ENCODE measurements around the gene SLC35B2.

SLC35B2 gene

DNA sequence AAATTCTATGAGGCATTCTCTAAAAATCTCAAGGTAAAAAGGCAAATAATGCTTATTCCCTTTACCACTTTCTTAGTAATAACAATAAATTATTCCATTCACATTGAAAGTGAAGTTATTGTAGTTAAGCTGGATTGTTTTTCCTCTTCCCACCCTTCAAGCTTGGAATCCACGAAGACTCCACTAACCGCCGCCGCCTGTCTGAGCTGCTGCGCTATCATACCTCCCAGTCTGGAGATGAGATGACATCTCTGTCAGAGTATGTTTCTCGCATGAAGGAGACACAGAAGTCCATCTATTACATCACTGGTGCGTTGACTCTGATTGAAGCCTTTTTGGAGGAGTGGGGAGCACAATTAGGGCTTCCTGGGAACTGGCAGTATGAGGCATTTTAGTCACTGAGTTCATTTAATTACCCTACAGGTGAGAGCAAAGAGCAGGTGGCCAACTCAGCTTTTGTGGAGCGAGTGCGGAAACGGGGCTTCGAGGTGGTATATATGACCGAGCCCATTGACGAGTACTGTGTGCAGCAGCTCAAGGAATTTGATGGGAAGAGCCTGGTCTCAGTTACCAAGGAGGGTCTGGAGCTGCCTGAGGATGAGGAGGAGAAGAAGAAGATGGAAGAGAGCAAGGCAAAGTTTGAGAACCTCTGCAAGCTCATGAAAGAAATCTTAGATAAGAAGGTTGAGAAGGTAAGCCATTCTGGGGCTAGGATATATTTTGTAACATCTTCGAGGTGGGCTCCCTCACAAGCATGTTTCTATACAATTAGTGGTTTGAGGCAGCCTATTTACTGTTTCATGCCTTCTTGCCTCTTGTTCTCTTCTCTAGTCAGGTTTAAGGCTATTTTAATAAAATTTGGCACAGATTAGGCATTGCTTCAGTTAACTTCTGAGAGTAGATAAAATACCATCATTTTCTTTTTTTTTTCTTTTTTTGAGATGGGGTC is 5.5 kb downstream of the SLC35B2 start:
- DNase-seq, result no peak

GRCh38 chr6:44250718-44251123 is 6.6 kb downstream of the SLC35B2 start:
- no peak for DNase-seq

DNA sequence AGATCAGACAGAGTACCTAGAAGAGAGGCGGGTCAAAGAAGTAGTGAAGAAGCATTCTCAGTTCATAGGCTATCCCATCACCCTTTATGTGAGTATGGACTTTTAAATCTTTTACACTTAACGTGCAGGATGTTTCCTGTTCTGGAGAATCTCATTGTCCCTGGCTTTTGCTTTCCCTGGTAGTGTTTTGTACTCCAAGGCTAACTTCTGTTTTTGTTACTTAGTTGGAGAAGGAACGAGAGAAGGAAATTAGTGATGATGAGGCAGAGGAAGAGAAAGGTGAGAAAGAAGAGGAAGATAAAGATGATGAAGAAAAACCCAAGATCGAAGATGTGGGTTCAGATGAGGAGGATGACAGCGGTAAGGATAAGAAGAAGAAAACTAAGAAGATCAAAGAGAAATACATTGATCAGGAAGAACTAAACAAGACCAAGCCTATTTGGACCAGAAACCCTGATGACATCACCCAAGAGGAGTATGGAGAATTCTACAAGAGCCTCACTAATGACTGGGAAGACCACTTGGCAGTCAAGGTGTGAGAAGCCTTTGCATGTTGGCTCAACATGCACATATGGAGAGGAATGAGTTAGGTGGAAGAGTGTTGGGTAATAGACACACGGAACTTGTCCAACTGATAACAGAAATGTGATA is 7.1 kb downstream of the SLC35B2 start:
- DNase-seq, result no peak

DNA sequence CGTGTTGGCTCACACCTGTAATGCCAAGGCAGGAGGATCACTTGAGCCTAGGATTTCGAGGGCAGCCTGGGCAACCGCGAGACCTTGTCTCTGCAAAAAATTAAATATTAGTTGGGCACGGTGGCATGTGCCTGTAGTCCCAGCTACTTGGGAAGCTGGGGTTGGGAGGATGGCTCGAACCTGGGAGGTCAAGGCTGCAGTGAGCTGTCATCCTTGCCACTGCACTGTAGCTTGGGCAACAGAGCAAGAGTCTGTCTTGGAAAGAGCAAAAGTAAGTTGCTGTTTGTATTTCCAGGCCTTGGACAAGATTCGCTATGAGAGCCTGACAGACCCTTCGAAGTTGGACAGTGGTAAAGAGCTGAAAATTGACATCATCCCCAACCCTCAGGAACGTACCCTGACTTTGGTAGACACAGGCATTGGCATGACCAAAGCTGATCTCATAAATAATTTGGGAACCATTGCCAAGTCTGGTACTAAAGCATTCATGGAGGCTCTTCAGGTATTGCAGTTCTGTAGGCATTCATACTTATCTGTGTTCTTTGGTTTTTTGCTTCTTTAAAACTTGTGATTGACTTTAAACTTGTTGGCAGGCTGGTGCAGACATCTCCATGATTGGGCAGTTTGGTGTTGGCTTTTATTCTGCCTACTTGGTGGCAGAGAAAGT is 8.1 kb downstream of the SLC35B2 start:
- no peak for DNase-seq

DNA sequence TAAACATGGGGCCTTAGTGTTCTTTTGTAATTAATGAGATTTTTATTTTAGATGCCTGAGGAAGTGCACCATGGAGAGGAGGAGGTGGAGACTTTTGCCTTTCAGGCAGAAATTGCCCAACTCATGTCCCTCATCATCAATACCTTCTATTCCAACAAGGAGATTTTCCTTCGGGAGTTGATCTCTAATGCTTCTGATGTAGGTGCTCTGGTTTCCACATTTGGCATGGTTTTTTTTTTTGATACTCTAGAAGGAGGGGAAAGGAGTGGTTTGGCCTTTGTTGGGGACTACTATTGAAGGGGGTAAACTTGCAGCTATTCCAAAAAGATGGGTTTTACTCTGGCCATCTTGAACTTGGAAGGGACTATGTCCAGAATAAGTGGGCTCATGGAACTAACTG is 8.7 kb downstream of the SLC35B2 start:
- no peak for DNase-seq

DNA sequence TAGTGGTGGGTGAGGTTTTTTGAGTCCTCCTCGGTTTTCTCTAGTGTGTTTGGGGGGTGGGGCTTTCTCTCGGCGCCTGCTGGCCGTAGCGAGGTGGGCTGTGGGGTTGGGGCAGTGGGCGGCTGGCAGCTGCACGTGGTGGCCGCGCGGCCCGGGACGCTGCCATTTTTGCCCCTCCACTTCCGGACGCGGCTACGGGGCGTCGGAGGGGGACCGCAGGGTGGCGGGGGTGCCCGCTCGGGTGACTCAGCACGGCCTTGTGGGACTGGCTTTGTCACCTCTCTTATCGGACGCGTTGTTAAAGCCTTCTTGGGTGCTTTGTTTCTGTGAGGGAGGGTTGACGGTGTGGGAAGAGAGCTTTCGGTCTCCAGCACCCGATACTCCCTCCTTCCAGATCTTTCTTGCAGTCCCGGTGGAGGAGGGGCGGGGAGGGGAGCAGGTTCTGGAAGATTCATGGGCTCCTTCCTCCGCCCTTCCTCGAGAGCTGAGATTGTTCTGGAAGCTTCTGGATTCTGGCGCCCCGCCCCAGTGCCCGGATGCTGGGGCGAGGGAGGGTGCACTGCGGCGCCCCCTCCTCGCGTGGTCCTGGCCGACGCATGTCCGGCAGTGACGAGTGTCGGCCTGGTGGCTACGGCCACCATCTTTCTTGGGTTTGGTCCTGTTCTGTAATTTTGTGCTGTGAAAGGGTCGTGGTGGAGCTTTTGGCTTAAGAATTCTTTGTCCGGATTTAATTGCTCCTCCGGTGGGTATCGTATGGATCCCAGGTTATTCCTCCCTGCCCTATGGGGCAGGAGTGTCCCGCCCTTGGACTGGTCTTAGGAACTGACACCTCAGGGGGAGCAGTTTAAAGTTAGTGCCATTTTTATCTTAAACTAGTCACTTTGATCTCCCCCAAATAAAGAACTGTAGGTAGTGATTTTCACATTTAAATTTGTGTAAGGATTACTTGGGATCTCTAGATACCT is 9.7 kb downstream of the SLC35B2 start:
- peak; percentile 86 for DNase-seq

- DNase-seq, result peak; percentile 88
These were observed 10.5 kb downstream of the SLC35B2 start, which contains the start of gene HSP90AB1 for GRCh38 chr6:44246663-44247337. TSS of gene HSP90AB1 (plus strand) at chr6:44247101. CDS start at chr6:44248630, 1,529 bp downstream.

GRCh38 chr6:44245912-44246662 is 11.2 kb downstream of the SLC35B2 start:
- DNase-seq, result peak; percentile 90

DNA sequence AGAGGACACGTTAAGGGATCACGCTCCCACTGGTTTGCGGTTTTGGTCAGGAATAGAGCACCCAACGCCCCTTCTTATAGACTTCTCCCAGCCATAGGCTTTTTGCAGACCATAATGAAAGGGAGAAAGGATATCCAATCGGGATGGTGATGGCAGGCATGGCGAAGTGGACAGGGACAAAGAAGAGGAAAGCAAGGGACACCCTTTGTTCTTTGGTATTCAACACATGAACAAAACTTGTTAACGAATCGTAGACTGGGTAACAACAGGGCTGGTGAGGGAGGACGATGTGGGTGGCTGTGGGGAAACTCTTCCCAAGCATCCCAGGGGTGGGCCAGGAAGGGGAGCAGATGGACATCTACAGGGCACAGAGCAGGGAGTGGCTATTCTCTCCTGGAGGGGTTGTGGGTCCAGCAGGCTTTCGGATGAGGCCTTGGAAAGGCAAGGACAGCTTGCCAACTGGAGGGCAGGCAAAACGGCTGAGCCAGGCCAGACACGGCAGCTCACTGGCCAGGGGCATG is 11.9 kb downstream of the SLC35B2 start:
- DNase-seq, result no peak

GRCh38 chr6:44243345-44243744 is 14.0 kb downstream of the SLC35B2 start:
- DNase-seq, result no peak

- DNase-seq, result no peak
These were observed 18.5 kb downstream of the SLC35B2 start for GRCh38 chr6:44238687-44239350.

GRCh38 chr6:44237813-44238433 is 19.4 kb downstream of the SLC35B2 start:
- DNase-seq, result peak; percentile 72

GRCh38 chr6:44237021-44237812 is 20.1 kb downstream of the SLC35B2 start:
- peak; percentile 58 for DNase-seq

DNA sequence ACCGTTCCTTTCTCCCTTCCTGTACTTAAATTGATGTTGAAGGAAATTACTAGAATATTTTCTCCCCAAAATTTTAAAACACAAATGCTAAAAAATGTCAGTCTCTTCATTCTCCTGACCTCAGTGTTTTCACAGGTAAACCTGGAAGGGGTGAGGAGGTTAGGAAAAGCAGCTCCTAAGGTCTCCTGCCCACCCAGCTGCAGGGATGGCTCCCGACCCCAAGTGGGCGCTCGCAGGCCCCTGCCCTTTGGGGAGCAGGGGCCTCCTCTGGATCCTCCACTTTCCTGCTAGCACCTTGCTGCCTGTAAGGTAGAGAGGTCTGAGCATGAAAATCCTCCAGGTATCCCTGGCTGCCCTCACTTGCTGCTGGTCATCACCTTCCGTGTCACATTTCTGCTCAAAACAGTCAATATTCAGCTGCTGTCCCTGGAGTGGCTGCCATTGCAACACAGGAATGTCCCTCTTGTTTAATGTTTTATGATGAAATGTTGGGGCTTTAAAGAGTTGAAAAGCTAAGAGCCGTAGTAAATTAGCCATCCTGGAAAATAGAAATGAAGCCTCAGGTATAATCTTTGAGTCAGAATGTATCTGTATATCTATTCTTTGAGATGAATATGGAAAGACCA is 21.3 kb downstream of the SLC35B2 start:
- no peak for DNase-seq

DNA sequence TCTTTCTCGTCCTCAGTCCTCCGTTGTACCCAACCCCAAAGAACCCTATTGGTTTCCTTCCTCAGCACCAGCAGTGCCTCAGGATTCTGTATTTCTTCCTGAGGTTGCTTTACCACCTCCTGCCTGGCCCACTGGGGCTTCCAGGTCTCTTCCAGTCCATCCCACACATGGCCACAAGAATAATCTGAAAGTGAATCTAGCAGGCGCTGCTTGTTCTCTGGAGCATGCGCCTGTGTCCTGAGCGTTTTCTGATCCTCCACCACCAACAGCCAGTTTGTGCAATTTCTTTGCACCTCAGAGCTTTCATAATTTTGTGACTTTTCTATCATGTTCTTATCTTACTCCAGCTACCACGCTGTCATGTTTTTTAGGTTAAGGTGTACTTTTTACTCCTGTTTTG is 22.1 kb downstream of the SLC35B2 start:
- DNase-seq, result no peak

DNA sequence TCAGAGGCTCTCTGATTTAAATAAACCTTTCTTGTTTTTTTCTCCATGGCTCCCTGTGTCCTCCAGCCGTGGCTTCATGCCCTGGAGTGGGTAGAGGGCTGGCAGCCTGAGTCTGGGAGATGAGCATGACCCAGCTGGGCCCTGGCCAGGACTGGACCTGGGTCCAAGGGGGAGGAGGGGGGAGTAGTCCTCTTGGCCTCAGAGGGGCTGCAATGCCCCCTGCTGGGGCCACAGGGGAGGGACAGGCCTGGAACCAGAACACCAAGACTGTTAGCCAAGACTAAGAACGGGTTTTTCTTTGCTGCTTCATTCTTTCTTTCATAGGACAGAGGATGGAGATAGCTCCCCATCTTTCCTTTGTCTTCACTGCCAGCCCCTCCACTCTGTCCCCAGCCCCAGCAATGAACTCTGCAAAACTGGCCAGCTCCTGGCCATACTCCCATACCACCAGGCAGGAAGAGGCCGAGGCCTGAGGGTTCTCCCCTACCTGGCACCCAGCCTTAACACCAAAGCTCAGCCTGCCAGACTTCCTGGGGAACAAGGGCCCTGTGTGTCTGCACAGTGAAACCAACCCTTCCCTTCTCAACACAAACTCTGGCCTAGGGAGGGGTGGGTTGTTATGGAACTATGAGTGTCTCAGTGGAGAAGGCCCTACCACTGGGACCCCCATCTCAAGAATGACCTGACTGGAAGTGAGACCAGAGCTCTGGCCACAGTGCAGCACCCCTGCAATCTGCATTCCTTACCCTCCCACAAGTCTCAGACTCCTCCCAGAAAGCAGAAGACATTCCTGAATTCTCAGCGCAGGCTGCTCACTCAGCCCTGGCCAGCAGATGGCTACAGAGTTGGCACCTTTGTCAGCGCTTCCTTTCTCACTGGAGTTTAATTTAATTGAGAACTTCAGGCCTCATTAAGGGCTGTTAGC is 23.0 kb downstream of the SLC35B2 start:
- DNase-seq, result no peak

- no peak for DNase-seq
These were observed 23.7 kb downstream of the SLC35B2 start for GRCh38 chr6:44233567-44234100.
